ENCODE measurements around the gene COMT. TPM values are rescaled to one million over a fixed set of nuclear protein-coding genes. Genes with fewer than 3 reads are reported as not detected.

COMT gene
- total and polyA plus RNA-seq, 9 of the 15 experiments (the other 6 are each of a cell fraction or from before 2014, with no cell fraction given) = 12.5 to 351 (median 155) TPM

DNA sequence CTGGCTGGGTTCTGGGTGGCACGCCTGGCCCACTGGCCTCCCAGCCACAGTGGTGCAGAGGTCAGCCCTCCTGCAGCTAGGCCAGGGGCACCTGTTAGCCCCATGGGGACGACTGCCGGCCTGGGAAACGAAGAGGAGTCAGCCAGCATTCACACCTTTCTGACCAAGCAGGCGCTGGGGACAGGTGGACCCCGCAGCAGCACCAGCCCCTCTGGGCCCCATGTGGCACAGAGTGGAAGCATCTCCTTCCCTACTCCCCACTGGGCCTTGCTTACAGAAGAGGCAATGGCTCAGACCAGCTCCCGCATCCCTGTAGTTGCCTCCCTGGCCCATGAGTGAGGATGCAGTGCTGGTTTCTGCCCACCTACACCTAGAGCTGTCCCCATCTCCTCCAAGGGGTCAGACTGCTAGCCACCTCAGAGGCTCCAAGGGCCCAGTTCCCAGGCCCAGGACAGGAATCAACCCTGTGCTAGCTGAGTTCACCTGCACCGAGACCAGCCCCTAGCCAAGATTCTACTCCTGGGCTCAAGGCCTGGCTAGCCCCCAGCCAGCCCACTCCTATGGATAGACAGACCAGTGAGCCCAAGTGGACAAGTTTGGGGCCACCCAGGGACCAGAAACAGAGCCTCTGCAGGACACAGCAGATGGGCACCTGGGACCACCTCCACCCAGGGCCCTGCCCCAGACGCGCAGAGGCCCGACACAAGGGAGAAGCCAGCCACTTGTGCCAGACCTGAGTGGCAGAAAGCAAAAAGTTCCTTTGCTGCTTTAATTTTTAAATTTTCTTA, 27.8 kb downstream of the COMT start (continued):
- TF ChIP-seq, protein P1, sequence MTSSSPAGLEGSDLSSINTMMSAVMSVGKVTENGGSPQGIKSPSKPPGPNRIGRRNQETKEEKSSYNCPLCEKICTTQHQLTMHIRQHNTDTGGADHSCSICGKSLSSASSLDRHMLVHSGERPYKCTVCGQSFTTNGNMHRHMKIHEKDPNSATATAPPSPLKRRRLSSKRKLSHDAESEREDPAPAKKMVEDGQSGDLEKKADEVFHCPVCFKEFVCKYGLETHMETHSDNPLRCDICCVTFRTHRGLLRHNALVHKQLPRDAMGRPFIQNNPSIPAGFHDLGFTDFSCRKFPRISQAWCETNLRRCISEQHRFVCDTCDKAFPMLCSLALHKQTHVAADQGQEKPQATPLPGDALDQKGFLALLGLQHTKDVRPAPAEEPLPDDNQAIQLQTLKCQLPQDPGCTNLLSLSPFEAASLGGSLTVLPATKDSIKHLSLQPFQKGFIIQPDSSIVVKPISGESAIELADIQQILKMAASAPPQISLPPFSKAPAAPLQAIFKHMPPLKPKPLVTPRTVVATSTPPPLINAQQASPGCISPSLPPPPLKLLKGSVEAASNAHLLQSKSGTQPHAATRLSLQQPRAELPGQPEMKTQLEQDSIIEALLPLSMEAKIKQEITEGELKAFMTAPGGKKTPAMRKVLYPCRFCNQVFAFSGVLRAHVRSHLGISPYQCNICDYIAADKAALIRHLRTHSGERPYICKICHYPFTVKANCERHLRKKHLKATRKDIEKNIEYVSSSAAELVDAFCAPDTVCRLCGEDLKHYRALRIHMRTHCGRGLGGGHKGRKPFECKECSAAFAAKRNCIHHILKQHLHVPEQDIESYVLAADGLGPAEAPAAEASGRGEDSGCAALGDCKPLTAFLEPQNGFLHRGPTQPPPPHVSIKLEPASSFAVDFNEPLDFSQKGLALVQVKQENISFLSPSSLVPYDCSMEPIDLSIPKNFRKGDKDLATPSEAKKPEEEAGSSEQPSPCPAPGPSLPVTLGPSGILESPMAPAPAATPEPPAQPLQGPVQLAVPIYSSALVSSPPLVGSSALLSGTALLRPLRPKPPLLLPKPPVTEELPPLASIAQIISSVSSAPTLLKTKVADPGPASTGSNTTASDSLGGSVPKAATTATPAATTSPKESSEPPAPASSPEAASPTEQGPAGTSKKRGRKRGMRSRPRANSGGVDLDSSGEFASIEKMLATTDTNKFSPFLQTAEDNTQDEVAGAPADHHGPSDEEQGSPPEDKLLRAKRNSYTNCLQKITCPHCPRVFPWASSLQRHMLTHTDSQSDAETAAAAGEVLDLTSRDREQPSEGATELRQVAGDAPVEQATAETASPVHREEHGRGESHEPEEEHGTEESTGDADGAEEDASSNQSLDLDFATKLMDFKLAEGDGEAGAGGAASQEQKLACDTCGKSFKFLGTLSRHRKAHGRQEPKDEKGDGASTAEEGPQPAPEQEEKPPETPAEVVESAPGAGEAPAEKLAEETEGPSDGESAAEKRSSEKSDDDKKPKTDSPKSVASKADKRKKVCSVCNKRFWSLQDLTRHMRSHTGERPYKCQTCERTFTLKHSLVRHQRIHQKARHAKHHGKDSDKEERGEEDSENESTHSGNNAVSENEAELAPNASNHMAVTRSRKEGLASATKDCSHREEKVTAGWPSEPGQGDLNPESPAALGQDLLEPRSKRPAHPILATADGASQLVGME (CRISPR knock-in tag; IDR thresholded peaks at IDR 0.05) = 0 out of 2 replicates have a peak, but pooled peaks have one; percentile 33
- TF ChIP-seq, protein P2, sequence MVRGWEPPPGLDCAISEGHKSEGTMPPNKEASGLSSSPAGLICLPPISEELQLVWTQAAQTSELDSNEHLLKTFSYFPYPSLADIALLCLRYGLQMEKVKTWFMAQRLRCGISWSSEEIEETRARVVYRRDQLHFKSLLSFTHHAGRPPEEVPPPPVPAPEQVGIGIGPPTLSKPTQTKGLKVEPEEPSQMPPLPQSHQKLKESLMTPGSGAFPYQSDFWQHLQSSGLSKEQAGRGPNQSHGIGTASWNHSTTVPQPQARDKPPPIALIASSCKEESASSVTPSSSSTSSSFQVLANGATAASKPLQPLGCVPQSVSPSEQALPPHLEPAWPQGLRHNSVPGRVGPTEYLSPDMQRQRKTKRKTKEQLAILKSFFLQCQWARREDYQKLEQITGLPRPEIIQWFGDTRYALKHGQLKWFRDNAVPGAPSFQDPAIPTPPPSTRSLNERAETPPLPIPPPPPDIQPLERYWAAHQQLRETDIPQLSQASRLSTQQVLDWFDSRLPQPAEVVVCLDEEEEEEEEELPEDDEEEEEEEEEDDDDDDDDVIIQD (CRISPR knock-in tag; IDR thresholded peaks at IDR 0.05) = no peak
- TF ChIP-seq HSF4 (CRISPR knock-in tag; IDR thresholded peaks at IDR 0.05; ENCODE audit: borderline replicate concordance) = no peak; the same call in 1 of the 2 replicates
- TF ChIP-seq SMC3 (conservative IDR thresholded peaks at IDR 0.05; ENCODE audit: insufficient read depth, low read depth, low read length) = no peak
- no peak for TF ChIP-seq EP400 (IDR thresholded peaks at IDR 0.05)
- TF ChIP-seq PML (IDR thresholded peaks at IDR 0.05; ENCODE audit: low read length) = peak; percentile 8; the same call in 1 of the 2 replicates
- TF ChIP-seq U2AF1 (optimal IDR thresholded peaks at IDR 0.05; ENCODE audit: low read depth, low read length) = no peak
- TF ChIP-seq MXI1 (IDR thresholded peaks at IDR 0.05; ENCODE audit: low read depth, low read length) = no peak
- TF ChIP-seq ZSCAN32 (CRISPR knock-in tag; IDR thresholded peaks at IDR 0.05) = peak; percentile 51; the same call in 1 of the 2 replicates
- TF ChIP-seq ZNF57 (CRISPR knock-in tag; IDR thresholded peaks at IDR 0.05) = 0 out of 2 replicates have a peak, but pooled peaks have one; percentile 19
- TF ChIP-seq RBM22 (IDR thresholded peaks at IDR 0.05; ENCODE audit: low read depth, low read length, poor library complexity, severe bottlenecking) = no peak
- 0 out of 2 replicates have a peak, but pooled peaks have one; percentile 33 for TF ChIP-seq RB1 (IDR thresholded peaks at IDR 0.05; ENCODE audit: low read depth)
- TF ChIP-seq ZFPM2 (CRISPR knock-in tag; IDR thresholded peaks at IDR 0.05) = peak; percentile 71; the same call in 1 of the 2 replicates
- TF ChIP-seq NFIC (IDR thresholded peaks at IDR 0.05) = no peak
- TF ChIP-seq MEIS2 (IDR thresholded peaks at IDR 0.05; ENCODE audit: partially characterized antibody) = no peak
- TF ChIP-seq, protein P3, sequence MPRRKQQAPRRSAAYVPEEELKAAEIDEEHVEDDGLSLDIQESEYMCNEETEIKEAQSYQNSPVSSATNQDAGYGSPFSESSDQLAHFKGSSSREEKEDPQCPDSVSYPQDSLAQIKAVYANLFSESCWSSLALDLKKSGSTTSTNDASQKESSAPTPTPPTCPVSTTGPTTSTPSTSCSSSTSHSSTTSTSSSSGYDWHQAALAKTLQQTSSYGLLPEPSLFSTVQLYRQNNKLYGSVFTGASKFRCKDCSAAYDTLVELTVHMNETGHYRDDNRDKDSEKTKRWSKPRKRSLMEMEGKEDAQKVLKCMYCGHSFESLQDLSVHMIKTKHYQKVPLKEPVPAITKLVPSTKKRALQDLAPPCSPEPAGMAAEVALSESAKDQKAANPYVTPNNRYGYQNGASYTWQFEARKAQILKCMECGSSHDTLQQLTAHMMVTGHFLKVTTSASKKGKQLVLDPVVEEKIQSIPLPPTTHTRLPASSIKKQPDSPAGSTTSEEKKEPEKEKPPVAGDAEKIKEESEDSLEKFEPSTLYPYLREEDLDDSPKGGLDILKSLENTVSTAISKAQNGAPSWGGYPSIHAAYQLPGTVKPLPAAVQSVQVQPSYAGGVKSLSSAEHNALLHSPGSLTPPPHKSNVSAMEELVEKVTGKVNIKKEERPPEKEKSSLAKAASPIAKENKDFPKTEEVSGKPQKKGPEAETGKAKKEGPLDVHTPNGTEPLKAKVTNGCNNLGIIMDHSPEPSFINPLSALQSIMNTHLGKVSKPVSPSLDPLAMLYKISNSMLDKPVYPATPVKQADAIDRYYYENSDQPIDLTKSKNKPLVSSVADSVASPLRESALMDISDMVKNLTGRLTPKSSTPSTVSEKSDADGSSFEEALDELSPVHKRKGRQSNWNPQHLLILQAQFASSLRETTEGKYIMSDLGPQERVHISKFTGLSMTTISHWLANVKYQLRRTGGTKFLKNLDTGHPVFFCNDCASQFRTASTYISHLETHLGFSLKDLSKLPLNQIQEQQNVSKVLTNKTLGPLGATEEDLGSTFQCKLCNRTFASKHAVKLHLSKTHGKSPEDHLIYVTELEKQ (CRISPR knock-in tag; IDR thresholded peaks at IDR 0.05) = no peak
- TF ChIP-seq ZNF79 (CRISPR knock-in tag; IDR thresholded peaks at IDR 0.05; ENCODE audit: low read depth) = no peak
